ENCODE results near the gene SH3GLB1.

The SH3GLB1 gene

GRCh38 chr1:86708920-86709319 lies 4.5 kb downstream of the SH3GLB1 start:
- H3K9me3 Mint-ChIP-seq: no peaks in the 10 kb centered on the region
- no peak for ATAC-seq (ENCODE audit: low read depth)
- H3K4me1 Mint-ChIP-seq: peaks cover 19% of the 10 kb centered on the region
- no peaks in the 10 kb centered on the region for H3K27me3 Mint-ChIP-seq
- H3K36me3 Mint-ChIP-seq: peaks cover 6% of the 10 kb centered on the region
- no peak overlapping the region for H3K4me3 Mint-ChIP-seq
- no peak for DNase-seq (ENCODE audit: low spot score in 2 of 2)
- H3K27ac Mint-ChIP-seq: no peak overlapping the region

- Mint-ChIP-seq H3K36me3 (peaks cover 6% of the 10 kb centered on the region), H3K4me3 (no peak overlapping the region), H3K27me3 (no peaks in the 10 kb centered on the region), H3K9me3 (no peaks in the 10 kb centered on the region), H3K27ac (no peak overlapping the region), H3K4me1 (peaks cover 12% of the 10 kb centered on the region)
- DNase-seq (ENCODE audit: low spot score in 2 of 2) (no peak), ATAC-seq (ENCODE audit: low read depth) (no peak)
These were observed 7.9 kb downstream of the SH3GLB1 start for GRCh38 chr1:86712088-86712860.

GRCh38 chr1:86713477-86713876 lies 9.1 kb downstream of the SH3GLB1 start:
- no peak overlapping the region for H3K4me3 Mint-ChIP-seq
- H3K27me3 Mint-ChIP-seq: no peaks in the 10 kb centered on the region
- no peaks in the 10 kb centered on the region for H3K9me3 Mint-ChIP-seq
- H3K27ac Mint-ChIP-seq: peak overlapping the region; percentile 66
- DNase-seq (ENCODE audit: low spot score in 2 of 2): no peak
- H3K4me1 Mint-ChIP-seq: peaks cover 11% of the 10 kb centered on the region
- ATAC-seq (ENCODE audit: low read depth): no peak
- peaks cover 6% of the 10 kb centered on the region for H3K36me3 Mint-ChIP-seq

- H3K4me3 Mint-ChIP-seq: no peak overlapping the region
- ATAC-seq (ENCODE audit: low read depth) (no peak), DNase-seq (ENCODE audit: low spot score in 2 of 2) (no peak)
- H3K9me3 Mint-ChIP-seq: no peaks in the 10 kb centered on the region
- H3K27me3 Mint-ChIP-seq: no peaks in the 10 kb centered on the region
- peaks cover 11% of the 10 kb centered on the region for H3K4me1 Mint-ChIP-seq
- no peak overlapping the region for H3K27ac Mint-ChIP-seq
- H3K36me3 Mint-ChIP-seq: peaks cover 6% of the 10 kb centered on the region
These were observed 9.8 kb downstream of the SH3GLB1 start for GRCh38 chr1:86714159-86714558.

- no peak for ATAC-seq (ENCODE audit: low read depth)
- DNase-seq (ENCODE audit: low spot score in 2 of 2): no peak
- Mint-ChIP-seq H3K27ac (no peak overlapping the region), H3K36me3 (peaks cover 8% of the 10 kb centered on the region), H3K4me1 (peaks cover 11% of the 10 kb centered on the region), H3K27me3 (no peaks in the 10 kb centered on the region), H3K9me3 (no peaks in the 10 kb centered on the region), H3K4me3 (no peak overlapping the region)
These were observed 10.3 kb downstream of the SH3GLB1 start for GRCh38 chr1:86714561-86715244.

- Mint-ChIP-seq H3K36me3 (peaks cover 12% of the 10 kb centered on the region), H3K27ac (no peak overlapping the region), H3K27me3 (no peaks in the 10 kb centered on the region), H3K9me3 (no peaks in the 10 kb centered on the region), H3K4me1 (peaks cover 7% of the 10 kb centered on the region), H3K4me3 (no peak overlapping the region)
- no peak for ATAC-seq (ENCODE audit: low read depth)
- no peak for DNase-seq (ENCODE audit: low spot score in 2 of 2)
These were observed 14.4 kb downstream of the SH3GLB1 start for GRCh38 chr1:86718786-86719185.

DNA sequence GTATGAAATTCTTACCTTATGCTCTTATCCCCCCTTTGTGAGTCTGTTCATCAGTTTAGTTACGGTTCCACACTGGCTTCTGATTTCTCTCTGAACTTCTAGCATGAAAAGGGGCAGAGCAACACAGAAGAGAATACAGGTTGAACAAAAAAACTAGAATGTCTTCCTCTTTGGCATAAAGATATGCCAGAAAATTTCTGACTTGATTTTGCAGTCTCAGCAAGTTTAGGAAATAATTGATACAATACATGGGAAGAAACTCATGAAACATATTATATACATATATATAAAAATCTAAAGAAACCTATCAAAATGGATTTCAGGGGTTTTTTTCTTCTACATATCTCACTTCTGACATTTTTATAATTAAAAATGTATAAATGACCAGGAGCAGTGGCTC lies 27.0 kb downstream of the SH3GLB1 start:
- ATAC-seq (ENCODE audit: low read depth) (no peak), DNase-seq (ENCODE audit: low spot score in 2 of 2) (no peak)
- peaks cover 2% of the 10 kb centered on the region for H3K4me1 Mint-ChIP-seq
- H3K27ac Mint-ChIP-seq: no peak overlapping the region
- no peak overlapping the region for H3K4me3 Mint-ChIP-seq
- H3K27me3 Mint-ChIP-seq: no peaks in the 10 kb centered on the region
- no peaks in the 10 kb centered on the region for H3K9me3 Mint-ChIP-seq
- peaks cover 27% of the 10 kb centered on the region for H3K36me3 Mint-ChIP-seq

GRCh38 chr1:86733340-86733739 lies 29.0 kb downstream of the SH3GLB1 start:
- no peaks in the 10 kb centered on the region for H3K4me1 Mint-ChIP-seq
- no peak overlapping the region for H3K4me3 Mint-ChIP-seq
- H3K36me3 Mint-ChIP-seq: peaks cover 24% of the 10 kb centered on the region
- no peaks in the 10 kb centered on the region for H3K9me3 Mint-ChIP-seq
- DNase-seq (ENCODE audit: low spot score in 2 of 2) (no peak), ATAC-seq (ENCODE audit: low read depth) (no peak)
- H3K27ac Mint-ChIP-seq: no peak overlapping the region
- H3K27me3 Mint-ChIP-seq: no peaks in the 10 kb centered on the region

GRCh38 chr1:86739648-86740509 lies 35.5 kb downstream of the SH3GLB1 start:
- Mint-ChIP-seq H3K4me3 (no peak overlapping the region), H3K4me1 (no peaks in the 10 kb centered on the region), H3K27me3 (no peaks in the 10 kb centered on the region), H3K9me3 (no peaks in the 10 kb centered on the region), H3K27ac (no peak overlapping the region), H3K36me3 (peaks cover 23% of the 10 kb centered on the region)
- DNase-seq (ENCODE audit: low spot score in 2 of 2) (no peak), ATAC-seq (ENCODE audit: low read depth) (peak; percentile 63)

DNA sequence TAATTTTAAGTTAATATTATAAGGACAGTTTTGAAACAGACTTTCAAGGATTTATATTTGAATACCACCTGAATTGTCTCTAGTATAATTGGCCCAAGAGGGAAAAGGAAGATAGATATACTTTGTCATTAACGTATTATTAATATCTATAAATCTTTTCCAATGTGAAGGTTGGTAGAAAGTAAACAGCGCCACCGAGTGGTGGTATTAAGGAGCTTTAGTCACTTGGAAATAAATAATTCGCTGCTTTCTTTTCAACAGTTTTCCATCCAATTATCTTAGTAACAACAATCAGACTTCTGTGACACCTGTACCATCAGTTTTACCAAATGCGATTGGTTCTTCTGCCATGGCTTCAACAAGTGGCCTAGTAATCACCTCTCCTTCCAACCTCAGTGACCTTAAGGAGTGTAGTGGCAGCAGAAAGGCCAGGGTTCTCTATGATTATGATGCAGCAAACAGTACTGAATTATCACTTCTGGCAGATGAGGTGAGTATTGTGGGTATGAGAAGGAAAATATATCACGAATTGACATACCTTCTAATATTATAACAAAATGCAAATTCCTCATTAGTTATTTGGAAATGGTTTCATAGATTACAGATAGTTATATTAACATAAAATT lies 37.7 kb downstream of the SH3GLB1 start:
- DNase-seq (ENCODE audit: low spot score in 2 of 2) (peak; percentile 8 to 25), ATAC-seq (ENCODE audit: low read depth) (no peak)
- Mint-ChIP-seq H3K9me3 (no peaks in the 10 kb centered on the region), H3K4me3 (no peak overlapping the region), H3K27me3 (no peaks in the 10 kb centered on the region), H3K4me1 (no peaks in the 10 kb centered on the region), H3K36me3 (peaks cover 24% of the 10 kb centered on the region), H3K27ac (no peak overlapping the region)

DNA sequence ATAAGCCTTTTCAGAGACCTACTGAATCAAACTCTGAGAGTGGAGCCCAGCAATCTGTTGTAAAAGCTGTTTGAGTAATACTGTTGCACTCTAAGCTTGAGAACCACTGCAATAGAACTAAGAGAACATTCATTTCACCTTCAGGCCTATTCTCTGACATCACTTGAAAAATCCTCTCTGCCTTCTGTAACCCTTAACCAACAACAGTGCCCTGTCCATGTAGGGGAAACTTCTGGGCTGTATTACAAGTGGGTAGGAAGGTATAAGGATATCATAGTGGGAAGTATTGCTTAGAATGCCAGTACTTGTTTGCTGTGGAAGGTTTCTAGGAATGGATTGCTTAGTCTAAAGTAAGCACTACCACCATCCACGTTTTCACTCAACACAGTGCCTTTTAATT lies 42.9 kb downstream of the SH3GLB1 start:
- Mint-ChIP-seq H3K4me1 (no peaks in the 10 kb centered on the region), H3K27ac (no peak overlapping the region), H3K27me3 (no peaks in the 10 kb centered on the region), H3K9me3 (no peaks in the 10 kb centered on the region), H3K4me3 (no peak overlapping the region), H3K36me3 (peaks cover 19% of the 10 kb centered on the region)
- ATAC-seq (ENCODE audit: low read depth): no peak
- no peak for DNase-seq (ENCODE audit: low spot score in 2 of 2)

DNA sequence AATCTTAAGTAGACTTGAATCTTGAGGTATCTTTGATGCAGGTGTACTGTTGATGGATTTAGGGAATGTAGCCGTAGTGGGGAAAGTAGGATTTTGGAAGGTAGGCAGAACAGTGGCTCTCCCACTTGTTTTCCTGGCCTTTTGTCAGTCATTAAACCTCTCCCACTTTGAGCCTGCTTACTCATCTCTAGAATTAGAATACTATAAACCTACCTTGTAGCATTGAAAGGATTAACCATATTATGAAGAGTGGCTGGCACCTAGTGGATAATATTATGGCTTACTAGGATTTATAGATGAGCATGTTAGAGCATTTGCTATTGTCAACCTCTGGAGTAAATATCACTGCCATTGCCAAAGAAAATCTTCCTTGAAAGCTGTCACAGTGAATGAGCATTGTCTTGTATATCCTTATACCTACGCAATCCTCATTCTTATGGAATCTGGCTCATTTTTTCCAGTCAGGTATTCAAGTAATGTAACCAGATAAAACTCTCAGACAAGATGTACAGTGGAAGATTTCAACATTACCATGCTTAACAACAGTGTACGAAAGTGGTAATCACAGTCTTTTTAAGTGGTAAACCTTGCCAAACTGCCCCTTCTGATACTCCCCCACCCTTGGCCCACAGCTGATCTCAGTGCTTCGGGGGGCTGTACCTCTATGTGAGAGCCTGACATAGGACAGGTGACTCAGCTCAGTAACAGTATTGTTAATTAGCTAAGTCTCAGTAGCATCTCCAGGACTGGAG lies 44.4 kb downstream of the SH3GLB1 start:
- ATAC-seq (ENCODE audit: low read depth): no peak
- Mint-ChIP-seq H3K4me1 (no peaks in the 10 kb centered on the region), H3K36me3 (peaks cover 19% of the 10 kb centered on the region), H3K9me3 (no peaks in the 10 kb centered on the region), H3K4me3 (no peak overlapping the region), H3K27ac (no peak overlapping the region), H3K27me3 (no peaks in the 10 kb centered on the region)
- no peak for DNase-seq (ENCODE audit: low spot score in 2 of 2)

GRCh38 chr1:86750076-86750475 lies 45.7 kb downstream of the SH3GLB1 start:
- H3K4me1 Mint-ChIP-seq: peaks cover 4% of the 10 kb centered on the region
- no peak overlapping the region for H3K27ac Mint-ChIP-seq
- H3K9me3 Mint-ChIP-seq: no peaks in the 10 kb centered on the region
- H3K27me3 Mint-ChIP-seq: peaks cover 4% of the 10 kb centered on the region
- H3K4me3 Mint-ChIP-seq: no peak overlapping the region
- DNase-seq (ENCODE audit: low spot score in 2 of 2) (no peak), ATAC-seq (ENCODE audit: low read depth) (no peak)
- peaks cover 11% of the 10 kb centered on the region for H3K36me3 Mint-ChIP-seq

Measured in memory B cell (primary cell).